GM12891 (cell line): Measurements from ENCODE around the gene TMX1.

Source experiments
- DNase-seq: peaks from one replicate; pipeline ENCODE4 v3.0.0; 2011; ENCODE audit warnings: low spot score; ENCODE audit not compliant: insufficient read length
- FAIRE-seq: peaks from 2 replicates; lab custom pipeline; 2011; peaks lifted over from hg19 to GRCh38; lab: Jason Lieb, UNC
- PAX5 ChIP-seq: IDR thresholded peaks from 2 replicates; pipeline ENCODE4 v1.6.1; 2011; ENCODE audit warnings: low read length, moderate library complexity, mild to moderate bottlenecking; ENCODE audit not compliant: insufficient read depth, severe bottlenecking
- POLR2A ChIP-seq: IDR thresholded peaks from 2 replicates; pipeline ENCODE4 v1.6.1; 2011; ENCODE audit warnings: low read depth, low read length, control low read depth
- POLR2AphosphoS5 ChIP-seq: IDR thresholded peaks from 2 replicates; pipeline ENCODE4 v1.6.1; 2011; ENCODE audit warnings: low read depth, low read length, control low read depth
- POU2F2 ChIP-seq: IDR thresholded peaks from 2 replicates; pipeline ENCODE4 v1.6.1; 2011; ENCODE audit warnings: low read depth, mild to moderate bottlenecking, control low read depth, low read length, moderate library complexity
- SPI1 ChIP-seq: IDR thresholded peaks from 2 replicates; pipeline ENCODE4 v1.6.1; 2011; ENCODE audit warnings: low read depth, low read length, control low read depth
- TAF1 ChIP-seq: IDR thresholded peaks from 2 replicates; pipeline ENCODE4 v1.6.1; 2011; ENCODE audit warnings: low read depth, low read length, control low read depth

TMX1 gene

GRCh38 chr14:51302295-51303030 lies 62.4 kb downstream of the TMX1 start:
- FAIRE-seq (no peak), DNase-seq (no peak)
- TF ChIP-seq POLR2AphosphoS5 (no peak), POU2F2 (no peak), POLR2A (no peak)

GRCh38 chr14:51304438-51304837 lies 64.4 kb downstream of the TMX1 start:
- DNase-seq = no peak
- no peak for FAIRE-seq
- TF ChIP-seq SPI1 (no peak), TAF1 (no peak), POU2F2 (no peak), PAX5 (no peak), POLR2AphosphoS5 (no peak), POLR2A (no peak)

GRCh38 chr14:51304941-51305340 lies 64.9 kb downstream of the TMX1 start:
- TF ChIP-seq POU2F2 = no peak
- no peak for TF ChIP-seq POLR2A
- TF ChIP-seq PAX5 = no peak
- TF ChIP-seq SPI1 = no peak
- no peak for TF ChIP-seq POLR2AphosphoS5
- DNase-seq (no peak), FAIRE-seq (no peak)

- no peak for FAIRE-seq
- DNase-seq = no peak
- TF ChIP-seq TAF1 (no peak), PAX5 (no peak), POU2F2 (no peak)
These were observed 65.7 kb downstream of the TMX1 start for GRCh38 chr14:51305751-51306150.
